ENCODE measurements around the gene GNA12.
"Not testable (repeated sequence)": the region's sequence is repeated elsewhere in the genome, so short reads cannot be mapped to it uniquely, and the experiment has no call there.

Gene GNA12

DNA sequence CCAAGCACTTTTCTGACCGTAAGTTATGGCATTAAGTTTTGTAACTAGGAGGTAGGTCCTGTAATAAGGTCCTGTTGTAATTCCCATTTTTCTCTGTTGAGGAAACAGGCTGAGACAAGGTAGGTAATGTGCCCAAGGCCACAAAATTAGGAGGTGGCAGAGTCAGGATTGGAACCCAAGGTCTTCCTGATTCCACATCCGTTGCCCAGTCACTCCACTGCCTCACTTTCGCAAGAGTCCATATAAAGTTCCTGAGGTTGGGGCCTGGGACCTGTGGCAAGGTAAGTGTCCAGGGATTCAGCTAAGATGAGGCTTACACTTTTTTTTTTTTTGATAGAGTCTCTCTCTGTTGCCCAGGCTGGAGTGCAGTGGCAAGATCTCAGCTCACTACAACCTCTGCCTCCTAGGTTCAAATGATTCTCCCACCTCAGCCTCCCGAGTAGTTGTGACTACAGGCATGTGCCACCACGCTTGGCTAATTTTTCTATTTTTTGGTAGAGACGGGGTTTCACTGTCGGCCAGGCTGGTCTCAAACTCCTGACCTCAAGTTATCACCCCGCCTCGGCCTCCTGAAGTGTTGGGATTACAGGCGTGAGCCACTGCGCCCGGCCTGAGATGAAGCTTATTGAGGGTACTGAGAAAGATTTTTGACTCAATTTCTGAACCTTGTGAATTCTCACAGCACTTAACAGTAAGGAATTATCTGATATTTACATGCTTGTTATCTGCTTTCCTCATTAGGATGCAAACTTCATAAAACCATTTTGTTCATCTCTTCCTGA lies 20.3 kb upstream of the GNA12 start:
- peak; percentile 42 for DNase-seq

DNA sequence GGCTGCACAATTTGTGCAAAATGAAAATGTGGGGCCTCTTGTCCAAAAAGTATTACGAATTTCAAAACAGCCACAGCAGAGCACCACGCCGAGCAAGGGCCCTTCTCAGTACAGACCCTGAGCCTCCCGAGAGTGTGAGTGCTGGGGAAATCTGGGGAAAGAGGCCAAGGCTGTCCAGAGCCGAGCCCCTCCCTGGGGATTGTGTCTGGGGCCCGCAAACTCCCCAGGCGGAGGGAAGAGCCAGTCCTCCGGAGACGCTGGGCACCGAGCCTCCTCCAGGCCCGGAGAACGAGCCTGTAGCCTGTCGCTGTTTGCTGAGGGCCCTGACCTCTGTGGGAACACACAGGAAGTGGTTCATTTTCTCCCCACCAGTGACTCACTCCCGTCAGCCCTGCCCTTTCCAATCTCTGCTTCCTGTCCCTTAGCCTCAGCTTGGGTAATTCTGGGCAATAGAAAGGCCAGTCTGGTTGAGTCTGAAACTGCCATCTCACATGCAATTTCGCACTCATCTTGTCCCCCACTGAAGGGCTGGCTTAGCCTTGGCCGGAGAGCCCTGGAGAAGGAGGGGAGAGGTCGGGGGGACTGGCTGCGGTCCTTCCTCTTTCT lies 19.5 kb upstream of the GNA12 start:
- peak; percentile 97 for DNase-seq

DNA sequence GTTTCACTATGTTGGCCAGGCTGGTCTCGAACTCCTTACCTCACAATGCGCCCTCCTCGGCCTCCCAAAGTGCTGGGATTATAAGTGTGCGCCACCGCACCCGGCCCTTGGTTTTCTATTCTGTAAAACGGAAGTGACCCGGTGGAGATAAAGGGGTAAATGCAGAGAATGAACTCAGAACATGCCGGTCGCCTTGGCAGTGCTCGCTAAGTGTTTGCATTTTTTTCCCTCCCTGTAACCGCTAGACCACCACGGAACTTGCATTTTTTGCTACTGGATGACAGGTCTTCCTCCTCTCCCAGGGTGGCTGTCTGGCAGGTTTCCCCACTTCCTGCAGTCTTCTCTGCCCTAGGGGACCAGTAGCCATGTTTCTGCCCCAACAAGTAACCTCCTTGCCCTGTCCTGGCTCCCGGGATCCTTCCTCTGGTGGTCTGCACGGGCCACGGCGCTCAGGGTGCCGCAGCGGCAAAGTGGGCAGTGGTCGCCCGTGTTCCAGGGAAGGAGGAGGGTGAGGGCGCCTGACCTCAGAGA lies 18.8 kb upstream of the GNA12 start:
- peak; percentile 33 for DNase-seq

DNA sequence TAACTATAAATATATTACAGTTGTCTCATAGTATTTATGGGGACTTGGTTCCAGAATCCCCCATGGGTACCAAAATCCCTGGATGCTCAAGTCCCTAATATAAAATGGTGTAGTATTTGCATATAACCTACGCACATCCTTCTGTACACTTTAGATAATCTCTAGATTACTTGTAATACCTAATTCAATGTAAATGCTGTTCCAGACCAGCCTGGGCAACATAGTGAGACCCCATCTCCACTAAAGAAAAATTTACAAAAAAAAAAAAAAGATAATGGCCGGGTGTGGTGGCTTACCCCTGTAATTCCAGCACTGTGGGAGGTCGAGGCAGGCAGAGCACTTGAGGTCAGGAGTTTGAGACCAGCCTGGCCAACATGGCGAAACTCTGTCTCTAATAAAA lies 17.4 kb upstream of the GNA12 start:
- DNase-seq, result no peak

DNA sequence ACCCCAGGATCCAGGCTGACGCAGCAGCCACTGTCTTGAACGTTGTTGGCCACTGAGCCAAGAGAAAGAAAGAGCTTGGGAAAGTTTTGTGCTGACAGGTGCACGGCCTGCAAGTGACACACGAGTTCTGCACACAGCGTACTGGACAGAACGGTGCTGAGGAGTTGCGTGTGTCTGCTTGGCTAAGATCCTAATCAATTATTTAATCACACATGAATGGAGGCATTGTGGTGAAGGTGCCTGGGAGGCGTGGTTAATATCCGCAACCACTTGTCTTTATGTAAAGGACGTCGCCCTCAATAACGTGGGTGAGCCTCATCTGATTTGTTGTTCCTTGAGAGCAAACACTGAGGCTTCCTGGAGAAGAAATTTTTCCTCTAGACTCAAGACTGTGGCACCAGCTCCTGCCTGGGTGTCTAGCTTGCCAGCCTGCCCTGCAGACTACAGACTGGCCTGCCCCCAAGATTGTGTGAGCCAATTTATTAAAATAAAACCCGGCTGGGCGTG lies 16.6 kb upstream of the GNA12 start:
- DNase-seq, result no peak

DNA sequence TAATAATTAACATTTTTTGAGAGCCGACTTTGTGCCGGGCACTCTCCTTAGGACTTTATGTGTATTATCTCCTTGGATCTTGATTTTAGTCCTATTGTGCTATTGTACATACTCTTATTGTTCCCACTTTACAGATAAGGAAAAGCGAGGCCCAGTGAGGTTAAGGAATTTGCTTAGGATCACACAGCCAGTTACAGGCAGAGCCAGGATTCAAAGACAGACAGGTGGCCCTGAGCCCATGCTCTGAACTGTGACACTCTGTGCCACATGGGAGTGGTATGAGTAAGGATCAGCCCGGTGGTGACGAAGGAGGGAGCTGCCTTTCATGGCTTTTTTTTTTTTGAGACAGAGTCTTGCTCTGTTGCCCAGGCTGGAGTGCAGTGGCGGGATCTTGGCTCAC lies 15.8 kb upstream of the GNA12 start:
- no peak for DNase-seq

DNA sequence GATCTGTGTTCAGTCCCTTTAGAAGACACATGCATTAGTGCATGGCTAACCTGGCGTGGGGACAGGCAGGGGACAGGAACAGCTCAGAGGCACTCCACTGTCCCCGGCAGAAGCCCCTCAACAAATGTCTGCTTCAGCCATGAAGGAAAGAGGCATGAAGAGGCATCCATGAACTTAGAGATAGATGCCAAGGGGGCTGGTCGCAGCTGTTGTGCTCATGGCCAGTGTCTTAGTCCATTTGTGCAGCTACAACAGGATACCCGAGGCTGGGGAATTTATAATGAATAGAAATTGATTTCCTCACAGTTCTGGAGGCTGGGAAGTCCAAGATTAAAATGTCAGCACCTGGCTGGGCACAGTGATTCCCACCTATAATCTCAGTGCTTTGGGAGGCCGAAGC lies 14.5 kb upstream of the GNA12 start:
- no peak for DNase-seq

DNA sequence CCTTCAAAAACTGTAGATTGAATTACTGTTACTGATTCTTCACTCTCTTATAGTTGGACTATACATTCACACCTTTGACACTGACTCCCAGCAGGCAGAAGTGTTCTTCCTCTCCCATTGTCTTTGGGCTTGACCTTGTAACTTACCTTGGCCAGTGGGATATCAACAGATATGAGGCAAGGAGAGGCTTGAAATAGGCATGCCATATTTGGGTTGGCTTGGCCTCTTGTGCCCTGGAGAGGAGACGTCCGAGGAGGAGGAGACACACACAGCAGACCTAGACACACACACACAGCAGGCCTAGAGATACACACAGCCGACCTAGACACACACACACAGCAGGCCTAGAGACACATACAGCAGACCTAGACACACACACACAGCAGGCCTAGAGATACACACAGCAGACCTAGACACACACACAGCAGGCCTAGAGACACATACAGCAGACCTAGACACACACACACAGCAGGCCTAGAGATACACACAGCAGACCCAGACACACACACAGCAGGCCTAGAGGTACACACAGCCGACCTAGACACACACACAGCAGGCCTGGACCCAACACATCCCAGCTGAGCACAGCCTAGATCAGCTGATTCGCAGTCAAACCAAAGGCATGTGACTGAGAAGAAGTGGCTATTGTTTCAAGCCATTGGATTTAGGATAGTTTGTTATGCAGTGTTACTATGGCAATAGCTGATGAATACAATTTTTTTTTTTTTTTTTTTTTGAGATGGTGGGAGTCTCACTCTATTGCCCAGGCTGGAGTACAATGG lies 12.5 kb upstream of the GNA12 start:
- DNase-seq, result no peak

DNA sequence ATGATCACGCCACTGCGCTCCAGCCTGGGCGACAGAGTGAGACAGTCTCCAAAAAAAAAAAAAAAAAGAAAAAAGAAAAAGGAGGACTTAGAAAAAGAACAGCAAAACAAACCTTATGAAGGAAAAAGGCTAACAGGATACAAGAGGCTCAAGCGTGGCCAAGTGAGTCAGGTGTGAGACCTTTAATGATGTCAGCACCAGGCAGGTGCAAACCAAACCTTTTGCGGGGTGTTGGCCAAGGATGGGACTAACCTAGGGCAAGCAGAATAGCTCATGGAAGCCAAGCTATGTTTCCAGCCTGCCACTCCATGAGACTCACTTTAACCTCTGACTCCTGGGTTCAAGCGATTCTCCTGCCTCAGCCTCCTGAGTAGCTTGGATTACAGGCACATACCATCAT lies 11.3 kb upstream of the GNA12 start:
- no peak for DNase-seq

DNA sequence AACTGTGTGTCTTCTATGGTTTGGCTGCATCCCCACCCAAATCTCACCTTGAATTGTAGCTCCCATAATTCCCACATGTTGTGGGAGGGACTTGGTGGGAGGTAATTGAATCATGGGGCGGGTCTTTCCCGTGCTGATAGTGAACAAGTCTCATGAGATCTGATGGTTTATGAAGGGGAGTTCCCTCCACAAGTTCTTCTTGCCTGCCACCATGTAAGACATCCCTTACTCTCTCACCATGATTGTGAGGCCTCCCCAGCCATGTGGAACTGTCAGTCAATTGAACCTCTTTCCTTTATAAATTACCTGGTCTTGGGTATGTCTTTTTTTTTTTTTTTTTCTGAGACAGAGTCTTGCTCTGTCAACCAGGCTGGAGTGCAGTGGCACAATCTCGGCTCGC lies 9.4 kb upstream of the GNA12 start:
- DNase-seq, result not testable (repeated sequence)

DNA sequence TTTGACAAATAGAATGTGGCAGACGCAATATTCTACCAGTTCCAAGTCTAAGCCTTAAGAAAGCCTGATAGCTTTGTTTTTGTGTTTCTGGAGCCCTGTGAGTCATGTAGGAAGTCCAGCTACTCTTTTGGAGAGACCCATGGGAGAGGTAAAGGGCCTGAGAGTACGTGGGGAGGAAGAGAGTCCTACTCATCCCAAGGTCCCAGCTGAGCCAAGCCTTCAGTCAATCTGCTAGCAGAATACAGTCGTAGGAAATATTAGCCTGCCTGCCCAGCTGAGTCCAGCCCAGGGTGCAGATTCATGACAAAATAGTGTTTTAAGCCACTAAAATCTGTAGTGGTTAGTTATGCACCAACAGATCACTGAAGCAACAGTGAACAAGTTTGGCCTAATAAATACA lies 9.0 kb upstream of the GNA12 start:
- DNase-seq, result peak; percentile 27

DNA sequence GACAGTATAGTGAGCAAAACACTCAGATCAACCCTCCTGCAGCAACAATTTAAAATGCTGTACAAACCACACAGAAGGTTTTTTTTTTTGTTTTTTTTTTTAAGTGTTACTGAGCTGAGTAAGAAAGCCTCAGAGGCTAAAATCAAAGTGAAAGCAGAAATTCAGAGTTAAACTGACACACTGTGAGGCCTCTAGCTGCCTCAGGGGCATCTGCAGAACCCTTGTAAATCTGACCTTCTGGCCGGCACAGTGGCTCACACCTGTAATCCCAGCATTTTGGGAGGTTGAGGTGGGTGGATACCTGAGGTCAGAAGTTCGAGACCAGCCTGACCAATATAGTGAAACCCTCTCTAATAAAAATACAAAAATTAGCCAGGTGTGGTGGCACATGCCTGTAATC lies 7.4 kb upstream of the GNA12 start:
- DNase-seq, result peak; percentile 50

DNA sequence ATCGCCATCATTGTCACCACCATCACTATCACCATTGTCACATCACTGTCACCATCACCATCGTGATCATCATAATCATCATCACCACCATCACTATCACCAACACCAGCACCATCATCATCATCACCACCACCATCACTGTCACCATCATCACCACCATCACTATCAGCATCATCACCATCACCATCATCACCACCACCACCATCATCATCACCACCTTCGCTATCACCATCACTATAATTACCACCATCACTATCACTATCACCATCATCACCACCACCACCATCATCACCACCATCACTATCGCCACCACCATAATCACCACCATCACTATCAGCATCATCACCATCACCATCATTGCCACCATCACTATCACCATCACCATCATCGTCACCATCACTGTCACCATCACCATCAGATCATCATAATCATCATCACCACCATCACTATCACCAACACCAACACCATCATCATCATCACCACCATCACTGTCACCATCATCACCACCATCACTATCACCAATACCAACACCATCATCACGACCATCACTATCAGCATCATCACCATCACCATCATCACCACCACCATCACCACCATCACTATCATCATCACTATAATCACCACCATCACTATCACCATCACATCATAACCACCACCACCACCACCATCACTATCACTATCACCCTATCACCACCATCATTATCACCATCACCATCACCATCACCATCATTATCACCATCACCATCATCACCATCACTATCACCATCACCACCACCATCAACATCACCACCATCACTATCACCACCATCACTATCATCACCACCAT lies 6.0 kb upstream of the GNA12 start:
- DNase-seq, result no peak

DNA sequence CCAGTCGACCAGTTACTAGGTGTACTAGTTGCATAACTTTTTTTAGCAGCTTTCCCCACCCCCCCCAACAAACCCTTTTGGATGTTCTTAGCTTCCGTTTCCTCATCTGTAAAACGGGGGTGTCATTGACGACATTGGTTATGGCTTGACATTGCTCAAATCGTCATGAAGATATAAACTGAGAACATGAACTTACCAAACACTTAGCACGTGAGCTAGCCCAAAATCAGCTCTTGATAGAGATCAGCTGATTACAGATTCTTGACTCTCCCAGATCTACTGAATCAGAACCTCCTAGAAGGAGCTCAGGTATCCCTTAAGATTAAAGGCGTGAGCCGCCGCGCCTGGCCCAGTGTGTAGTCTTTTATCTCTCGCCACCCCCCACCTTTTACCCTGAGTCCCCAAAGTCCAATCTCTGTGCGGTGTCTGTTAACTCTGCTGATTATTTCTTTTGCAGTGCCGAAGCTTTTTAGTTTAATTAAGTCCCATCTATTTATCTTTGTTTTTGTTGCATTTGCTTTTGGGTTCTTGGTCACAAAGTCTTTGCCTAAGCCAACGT lies 1.0 kb upstream of the GNA12 start:
- no peak for DNase-seq

DNA sequence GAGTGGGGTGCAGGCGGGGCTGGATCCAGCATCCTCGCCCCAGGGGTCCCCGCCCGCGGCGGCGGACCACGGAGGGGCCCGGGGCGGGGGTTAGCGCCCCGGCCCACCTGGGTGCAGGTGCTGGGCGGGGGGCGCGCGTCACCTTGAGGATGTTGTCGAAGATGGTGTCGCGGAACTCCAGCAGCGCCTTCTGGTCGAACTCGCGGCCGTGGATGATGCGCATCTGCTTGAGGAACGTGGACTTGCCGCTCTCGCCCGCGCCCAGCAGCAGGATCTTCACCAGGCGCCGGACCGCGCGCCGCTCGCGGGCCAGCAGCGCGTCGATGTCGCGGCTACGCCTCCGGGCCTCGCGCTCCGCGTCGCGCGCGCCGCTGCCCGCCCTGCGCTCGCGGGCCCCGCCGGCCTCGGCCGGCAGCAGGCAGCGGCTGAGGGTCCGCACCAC lies 376 bp downstream of the GNA12 start:
- DNase-seq, result peak; percentile 59

DNA sequence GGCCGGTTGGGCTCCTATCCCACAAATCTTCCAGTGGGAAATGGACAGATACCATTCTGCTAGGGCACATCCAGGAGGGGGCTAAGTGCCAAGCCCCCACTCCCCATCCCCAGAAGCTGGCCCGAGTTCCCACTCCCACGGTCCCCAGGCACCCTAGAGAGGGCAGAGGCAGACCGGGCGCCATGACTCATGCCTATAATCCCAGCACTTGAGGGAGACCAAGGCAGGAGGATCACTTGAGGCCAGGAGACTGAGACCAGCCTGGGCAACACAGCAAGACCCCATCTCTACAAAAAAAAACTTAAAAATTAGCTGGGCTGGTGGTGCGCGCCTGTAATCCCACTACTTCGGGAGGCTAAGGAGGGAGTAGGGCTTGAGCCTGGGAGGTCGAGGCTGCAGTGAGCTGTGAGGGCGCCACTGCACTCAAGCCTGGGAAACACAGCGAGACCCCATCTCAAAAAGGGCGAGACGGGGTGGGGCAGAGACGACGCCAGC lies 870 bp downstream of the GNA12 start:
- no peak for DNase-seq

DNA sequence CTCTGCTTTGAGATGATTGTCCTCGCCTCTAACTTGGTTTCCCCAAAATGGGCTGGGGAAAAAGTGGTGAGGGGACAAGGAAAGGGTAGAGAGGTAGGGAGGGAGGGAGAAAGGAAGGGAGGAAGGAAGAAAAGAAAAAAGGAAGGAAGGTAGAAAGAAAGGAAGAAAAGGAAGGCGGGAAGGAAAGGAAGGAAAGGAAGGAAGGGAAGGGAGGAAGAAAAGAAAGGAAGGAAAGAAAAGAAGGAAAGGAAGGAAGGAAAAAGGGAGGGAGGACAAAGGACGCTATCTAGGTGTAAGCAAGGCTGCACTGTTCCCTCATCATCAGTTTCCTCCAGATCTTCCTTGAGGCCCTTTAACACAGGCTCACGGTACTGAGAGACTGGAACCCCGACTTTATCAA lies 2.2 kb downstream of the GNA12 start:
- DNase-seq, result no peak

DNA sequence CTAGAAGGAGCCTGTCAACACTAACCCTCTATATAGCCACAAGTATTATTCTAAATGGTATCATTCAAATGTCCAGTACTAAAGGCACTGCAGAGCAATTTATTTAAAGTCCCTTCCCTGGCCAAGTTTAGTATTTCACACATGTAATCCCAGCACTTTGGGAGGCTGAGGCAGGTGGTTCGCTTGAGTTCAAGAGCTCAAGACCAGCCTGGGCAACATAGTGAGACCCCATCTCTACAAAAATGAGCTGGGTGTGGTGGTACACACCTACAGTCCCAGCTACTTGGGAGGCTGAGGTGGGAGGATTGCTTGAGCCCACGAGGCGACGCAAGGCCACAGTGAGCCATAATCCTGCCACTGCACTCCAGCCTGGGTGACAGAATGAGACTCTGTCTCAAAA lies 3.6 kb downstream of the GNA12 start:
- no peak for DNase-seq

DNA sequence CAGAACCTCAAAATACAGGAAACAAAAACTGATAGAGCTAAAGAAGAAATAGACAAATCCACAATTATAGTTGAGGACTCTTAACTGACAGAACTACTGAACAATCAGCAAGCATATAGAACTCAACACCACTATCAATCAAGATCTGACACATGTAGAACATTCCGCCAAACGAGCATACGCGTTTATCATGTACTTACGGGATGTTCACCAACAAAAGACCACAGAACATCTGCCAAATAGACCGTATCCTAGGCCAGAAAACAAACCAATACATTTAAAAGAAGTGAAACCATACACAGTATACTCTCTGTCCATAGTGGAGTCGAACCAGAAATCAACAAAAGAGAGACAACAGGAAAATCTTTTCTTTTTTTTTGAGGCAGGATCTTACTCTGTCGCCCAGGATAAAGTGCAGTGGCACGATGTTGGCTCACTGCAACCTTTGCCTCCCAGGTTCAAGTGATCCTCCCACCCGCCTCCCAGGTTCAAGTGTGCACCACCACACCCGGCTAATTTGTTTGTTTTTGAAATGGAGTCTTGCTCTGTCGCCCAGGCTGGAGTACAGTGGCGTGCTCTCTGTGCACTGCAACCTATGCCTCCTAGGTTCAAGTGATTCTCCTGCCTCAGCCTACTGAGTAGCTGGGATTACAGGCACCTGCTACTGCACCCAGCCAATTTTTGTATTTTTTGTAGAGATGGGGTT lies 5.1 kb downstream of the GNA12 start:
- no peak for DNase-seq

DNA sequence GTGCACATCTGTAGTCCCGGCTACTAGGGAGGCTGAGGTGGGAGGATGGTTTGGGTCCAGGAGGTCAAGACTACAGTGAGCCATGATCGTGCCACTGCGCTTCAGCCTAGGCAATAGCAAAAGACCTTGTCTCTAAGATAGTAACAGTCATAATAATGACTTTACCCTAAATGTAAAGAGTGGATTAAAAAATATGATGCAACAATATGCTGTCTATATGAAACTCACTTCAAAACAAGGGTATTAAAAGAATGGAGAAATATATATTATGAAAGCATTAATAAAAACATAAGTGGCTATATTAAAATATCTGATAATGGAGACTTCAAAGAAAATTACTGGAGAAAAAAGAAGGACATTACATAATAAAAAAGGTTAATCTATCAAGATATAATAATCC lies 5.7 kb downstream of the GNA12 start:
- no peak for DNase-seq

DNA sequence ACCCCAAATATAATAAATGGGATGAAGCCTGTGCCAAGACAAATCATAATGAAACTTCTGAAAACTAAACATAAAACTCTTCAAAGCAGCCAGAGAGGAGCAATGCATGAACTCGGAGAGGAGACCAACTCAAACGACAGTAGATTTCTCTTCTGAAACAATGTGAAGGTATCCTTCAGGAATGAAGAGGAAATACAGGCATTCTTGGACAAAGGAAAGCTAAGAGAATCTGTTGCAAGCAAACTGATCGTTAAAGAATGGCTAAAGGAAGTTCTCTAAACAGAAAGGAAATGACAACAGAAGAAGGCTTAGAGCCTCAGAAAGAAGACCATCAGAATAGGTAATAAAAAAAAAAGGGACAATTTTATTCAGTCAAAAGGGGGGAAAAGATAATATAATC lies 6.6 kb downstream of the GNA12 start:
- no peak for DNase-seq

Measured in suppressor macrophage treated with lipopolysaccharide for 4 hours (primary cell).